HFF-Myc (cell line): ENCODE results near the gene MTERF2.

Experiments used
- DNase-seq: peaks from one replicate; pipeline ENCODE4 v3.0.0-alpha.2; 2011; ENCODE audit warnings: low read depth; ENCODE audit errors: extremely low read depth
- H3K4me3 ChIP-seq: replicated peaks from 2 replicates; pipeline ENCODE4 v1.5.1; 2011; ENCODE audit warnings: low read depth, mild to moderate bottlenecking, control low read depth, low read length
- TF ChIP-seq, protein P1 (sequence below): IDR thresholded peaks from 2 replicates; pipeline ENCODE4 v1.5.1; 2012; ENCODE audit warnings: mild to moderate bottlenecking, low read depth, low read length, control low read depth; ENCODE audit errors: missing control alignments

The MTERF2 gene

GRCh38 chr12:106978035-106978800, 8.7 kb downstream of the MTERF2 start:
- no peak overlapping the region for H3K4me3 ChIP-seq
- TF ChIP-seq, protein P1, sequence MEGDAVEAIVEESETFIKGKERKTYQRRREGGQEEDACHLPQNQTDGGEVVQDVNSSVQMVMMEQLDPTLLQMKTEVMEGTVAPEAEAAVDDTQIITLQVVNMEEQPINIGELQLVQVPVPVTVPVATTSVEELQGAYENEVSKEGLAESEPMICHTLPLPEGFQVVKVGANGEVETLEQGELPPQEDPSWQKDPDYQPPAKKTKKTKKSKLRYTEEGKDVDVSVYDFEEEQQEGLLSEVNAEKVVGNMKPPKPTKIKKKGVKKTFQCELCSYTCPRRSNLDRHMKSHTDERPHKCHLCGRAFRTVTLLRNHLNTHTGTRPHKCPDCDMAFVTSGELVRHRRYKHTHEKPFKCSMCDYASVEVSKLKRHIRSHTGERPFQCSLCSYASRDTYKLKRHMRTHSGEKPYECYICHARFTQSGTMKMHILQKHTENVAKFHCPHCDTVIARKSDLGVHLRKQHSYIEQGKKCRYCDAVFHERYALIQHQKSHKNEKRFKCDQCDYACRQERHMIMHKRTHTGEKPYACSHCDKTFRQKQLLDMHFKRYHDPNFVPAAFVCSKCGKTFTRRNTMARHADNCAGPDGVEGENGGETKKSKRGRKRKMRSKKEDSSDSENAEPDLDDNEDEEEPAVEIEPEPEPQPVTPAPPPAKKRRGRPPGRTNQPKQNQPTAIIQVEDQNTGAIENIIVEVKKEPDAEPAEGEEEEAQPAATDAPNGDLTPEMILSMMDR, result no peak
- no peak for DNase-seq

DNA sequence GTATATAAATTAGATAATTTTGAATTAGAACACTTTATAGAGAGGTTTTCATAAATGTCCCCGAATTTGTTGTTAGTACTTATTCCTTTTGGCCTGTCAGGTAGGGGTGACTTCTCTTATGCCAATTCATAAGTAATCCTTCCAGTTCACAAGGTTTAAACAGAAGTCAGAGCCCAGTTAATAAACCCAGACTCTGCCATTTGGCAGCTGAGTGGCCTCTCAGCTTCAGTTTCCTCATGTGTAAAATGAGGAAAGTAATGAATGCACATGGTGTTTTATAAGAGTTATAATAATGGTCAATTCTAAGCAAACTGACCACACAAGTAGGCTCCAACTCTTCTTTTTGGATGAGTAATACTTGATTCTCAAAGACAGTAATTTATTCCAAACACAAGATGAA, 10.3 kb downstream of the MTERF2 start:
- DNase-seq, result no peak
- TF ChIP-seq, protein P1, result no peak
- no peak overlapping the region for H3K4me3 ChIP-seq

DNA sequence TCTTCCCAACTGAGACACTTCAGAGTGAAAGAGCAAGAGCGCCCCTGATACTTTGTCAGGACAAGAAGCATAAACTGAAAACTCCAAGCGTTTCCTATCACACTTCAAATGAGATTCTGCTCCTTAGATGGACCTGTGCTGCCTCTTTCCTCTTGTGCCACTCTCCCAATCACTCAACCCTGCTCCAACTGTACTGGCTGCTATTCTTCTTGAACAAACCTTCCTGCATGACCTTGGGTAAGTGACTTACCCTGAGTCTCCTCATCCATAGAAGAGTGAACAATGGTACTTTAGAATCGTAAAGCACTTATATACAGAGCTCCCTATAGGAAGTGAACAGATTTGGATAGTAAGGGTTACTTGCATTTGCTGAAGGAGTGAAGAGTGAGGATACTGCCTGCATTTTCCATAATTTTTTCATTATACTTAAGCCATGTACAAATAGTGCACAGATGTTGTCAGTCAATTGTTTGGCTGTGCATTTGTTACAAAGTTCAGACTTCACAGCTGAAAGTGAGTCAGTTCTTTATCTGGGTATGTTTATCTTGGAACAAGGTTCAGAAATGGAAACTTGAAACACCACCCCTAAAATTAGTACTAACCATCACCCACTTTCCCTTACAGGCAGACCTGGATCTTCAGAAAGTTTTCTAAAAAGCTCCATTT, 10.8 kb downstream of the MTERF2 start:
- no peak for DNase-seq
- no peak overlapping the region for H3K4me3 ChIP-seq
- TF ChIP-seq, protein P1, result no peak

- no peak overlapping the region for H3K4me3 ChIP-seq
- no peak for DNase-seq
- TF ChIP-seq, protein P1, result no peak
These were observed 11.8 kb downstream of the MTERF2 start for GRCh38 chr12:106975098-106975497.

GRCh38 chr12:106974511-106974910, 12.4 kb downstream of the MTERF2 start:
- no peak for DNase-seq
- H3K4me3 ChIP-seq, result no peak overlapping the region
- TF ChIP-seq, protein P1, result no peak

GRCh38 chr12:106973545-106973944, 13.4 kb downstream of the MTERF2 start:
- no peak for DNase-seq
- no peak overlapping the region for H3K4me3 ChIP-seq
- TF ChIP-seq, protein P1, result no peak
